Stimulated activated naive B cell treated with anti-CD40 and anti-IgM and Interleukin-4, amounts not matched to agents 10 μg/mL and 1 μg/mL and 100 μg/mL, for 72 hours (primary cell): ENCODE measurements around the gene JPH2.

Source experiments
- ATAC-seq, 2 donors: fragments of 150-1000 bp; cut with Tn5 transposase; replicated peaks; 2 replicates each; pipeline ENCODE4 v1.10.0; 2021; ENCODE audit warnings: moderate library complexity in 1 of 2
- DNase-seq: peaks from one replicate; pipeline ENCODE4 v3.0.0; 2021
- H3K27ac Mint-ChIP-seq: one replicate; pipeline ENCODE4 v1.8.0; 2022; ENCODE audit warnings: mild to moderate bottlenecking, mixed read lengths
- H3K27me3 Mint-ChIP-seq, 2 donors: one replicate each; pipeline ENCODE4 v1.8.0; 2022; ENCODE audit warnings: mixed read lengths in 2 of 2
- H3K36me3 Mint-ChIP-seq, 2 donors: one replicate each; pipeline ENCODE4 v1.8.0; 2022; ENCODE audit warnings: mixed read lengths in 2 of 2, mild to moderate bottlenecking in 1 of 2
- H3K4me1 Mint-ChIP-seq, 2 donors: one replicate each; pipeline ENCODE4 v1.8.0; 2022; ENCODE audit warnings: mixed read lengths in 2 of 2, mild to moderate bottlenecking in 1 of 2
- H3K4me3 Mint-ChIP-seq, 2 donors: one replicate each; pipeline ENCODE4 v1.8.0; 2022; ENCODE audit warnings: mild to moderate bottlenecking in 2 of 2, mixed read lengths in 2 of 2, moderate library complexity in 1 of 2
- H3K9me3 Mint-ChIP-seq, 2 donors: one replicate each; pipeline ENCODE4 v1.8.0; 2022; ENCODE audit warnings: mixed read lengths in 2 of 2, mild to moderate bottlenecking in 1 of 2

Gene JPH2

DNA sequence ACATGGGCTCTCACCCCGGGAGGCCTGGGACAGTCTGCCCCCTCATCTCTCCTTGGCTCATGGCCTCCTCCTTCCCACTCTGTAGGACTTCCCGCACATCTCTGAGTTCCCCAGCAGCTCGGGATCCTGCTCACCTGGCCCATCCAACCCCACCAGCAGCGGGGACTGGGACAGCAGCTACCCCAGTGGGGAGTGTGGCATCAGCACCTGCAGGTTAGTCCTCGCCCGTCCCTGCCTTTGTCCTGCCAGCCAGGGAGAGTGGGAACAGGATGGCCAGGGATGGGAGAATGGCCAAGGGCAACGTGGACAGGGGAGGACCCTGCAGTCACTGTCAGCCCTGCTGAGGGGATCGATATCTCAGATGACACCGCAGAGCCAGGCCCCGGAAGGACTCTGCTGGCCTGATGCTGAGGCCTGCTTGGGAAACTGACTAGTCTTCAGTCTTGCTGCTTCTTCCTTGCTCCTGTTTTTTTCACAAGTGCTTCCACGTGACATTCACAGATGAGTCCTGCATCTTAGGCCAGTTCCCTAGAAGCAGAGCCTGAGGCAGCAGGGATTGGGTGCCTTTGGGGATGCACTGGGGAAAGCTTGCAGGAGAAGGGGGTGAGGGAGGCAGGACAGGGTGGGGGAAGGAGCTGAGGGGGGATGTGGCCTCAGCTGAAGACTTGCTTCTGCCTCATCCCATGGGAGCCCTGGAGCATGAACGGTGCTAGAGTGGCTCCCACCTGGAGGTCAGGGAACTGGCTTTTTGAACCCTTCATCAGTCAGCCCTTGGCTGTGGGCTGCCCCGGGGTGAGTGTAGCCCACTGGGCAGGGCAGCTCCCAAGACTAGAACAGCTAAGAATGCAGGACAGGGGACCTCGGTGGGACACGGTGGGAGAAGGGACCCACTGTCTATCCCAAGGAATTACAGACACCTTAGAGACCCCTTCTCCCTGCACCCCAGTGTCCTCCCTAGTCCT, 120.1 kb downstream of the JPH2 start:
- H3K4me1 Mint-ChIP-seq, result peaks cover 20 to 38% of the 10 kb centered on the region in 2 donors

DNA sequence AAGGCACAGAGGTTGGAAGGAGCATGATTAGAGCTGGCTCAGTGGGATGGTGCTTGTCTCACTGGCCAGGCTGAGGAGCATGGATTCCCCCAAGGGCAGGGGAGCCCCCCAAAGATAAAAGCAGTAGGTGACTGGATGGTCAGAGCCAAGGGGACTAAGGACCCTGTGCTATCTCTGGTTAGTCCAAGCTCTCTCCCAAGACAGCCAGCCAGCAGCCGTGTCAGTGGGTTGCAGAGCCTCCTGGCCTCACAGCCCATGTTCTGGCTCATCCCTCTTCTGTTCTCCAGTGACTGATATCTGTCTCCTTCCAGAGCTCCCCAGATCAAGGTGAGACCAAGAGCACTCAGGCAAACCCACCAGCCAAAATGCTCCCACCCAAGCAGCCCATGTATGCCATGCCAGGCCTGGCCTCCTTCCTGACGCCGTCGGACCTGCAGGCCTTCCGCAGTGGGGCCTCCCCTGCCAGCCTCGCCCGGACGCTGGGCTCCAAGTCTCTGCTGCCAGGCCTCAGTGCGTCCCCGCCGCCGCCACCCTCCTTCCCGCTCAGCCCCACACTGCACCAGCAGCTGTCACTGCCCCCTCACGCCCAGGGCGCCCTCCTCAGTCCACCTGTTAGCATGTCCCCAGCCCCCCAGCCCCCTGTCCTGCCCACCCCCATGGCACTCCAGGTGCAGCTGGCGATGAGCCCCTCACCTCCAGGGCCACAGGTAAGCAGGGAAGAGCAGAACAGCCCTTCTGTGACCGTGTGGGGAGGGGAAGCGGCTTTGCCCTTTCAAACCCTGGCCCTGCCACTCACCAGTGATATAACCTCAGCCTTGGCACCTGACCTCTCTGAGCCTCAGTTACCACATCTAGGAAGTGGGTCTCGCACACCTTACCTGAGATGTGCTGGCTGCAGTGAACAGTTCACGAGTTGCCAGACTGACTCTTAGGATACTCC, 121.3 kb downstream of the JPH2 start:
- peaks cover 24 to 39% of the 10 kb centered on the region in 2 donors for H3K27me3 Mint-ChIP-seq
- ATAC-seq, result no peak
- H3K4me1 Mint-ChIP-seq, result peaks cover 20 to 39% of the 10 kb centered on the region in 2 donors
- no peak overlapping the region for H3K4me3 Mint-ChIP-seq
- no peak overlapping the region for H3K27ac Mint-ChIP-seq
- no peaks in the 10 kb centered on the region for H3K36me3 Mint-ChIP-seq
- DNase-seq, result no peak
- H3K9me3 Mint-ChIP-seq, result peaks cover 0 to 7% of the 10 kb centered on the region in 2 donors

More for the DNA sequence above, 120.1 kb downstream of the JPH2 start:
- DNase-seq, result no peak
- no peak for ATAC-seq
- Mint-ChIP-seq H3K36me3 (peaks cover 0 to 3% of the 10 kb centered on the region in 2 donors), H3K27ac (peak overlapping the region; percentile 75), H3K9me3 (peaks cover 0 to under 1% of the 10 kb centered on the region in 2 donors), H3K27me3 (peaks cover 25 to 44% of the 10 kb centered on the region in 2 donors), H3K4me3 (peak overlapping the region in 1 of 2 donors; percentile 19)

DNA sequence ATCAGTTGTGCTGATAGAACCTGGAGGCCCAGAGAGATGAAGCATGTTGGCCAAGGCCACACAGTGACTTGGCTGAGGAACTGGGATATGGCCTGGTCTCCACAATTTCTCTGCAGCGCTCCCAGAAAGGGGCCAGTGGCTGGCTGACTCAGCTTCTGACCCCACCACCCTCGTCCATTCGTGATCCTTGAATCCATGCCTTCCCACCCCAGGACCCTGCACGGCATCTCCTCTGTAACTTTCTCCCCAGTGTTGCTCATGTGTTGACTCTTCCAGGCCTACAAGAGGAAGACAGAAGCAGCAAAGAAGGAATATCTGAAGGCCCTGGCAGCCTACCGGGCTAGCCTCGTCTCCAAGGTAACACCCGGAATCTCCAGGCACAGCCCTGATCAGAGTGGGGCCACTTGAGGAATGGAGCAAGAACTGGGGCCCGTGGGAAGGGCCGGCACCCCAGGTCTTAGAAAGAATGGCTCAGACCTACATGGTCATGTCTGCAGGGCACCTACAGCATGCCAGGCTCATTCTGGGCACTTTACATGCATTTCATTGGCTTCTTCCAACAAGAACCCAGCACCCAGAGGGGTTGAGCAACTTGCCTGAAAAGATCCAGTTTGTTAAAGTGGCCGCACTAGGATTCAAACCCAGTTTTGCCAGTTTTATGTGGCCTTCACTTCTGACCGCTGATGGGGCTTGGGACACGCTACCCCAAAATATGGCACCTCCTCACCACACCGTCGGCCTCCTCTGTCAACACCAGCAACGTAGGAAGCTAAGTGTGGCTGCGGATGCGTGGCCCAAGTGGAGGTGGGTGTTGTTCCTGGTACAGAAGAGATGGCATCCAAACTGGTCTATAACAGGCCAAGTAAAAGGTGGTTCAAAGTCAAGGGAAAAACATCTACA, 122.2 kb downstream of the JPH2 start:
- Mint-ChIP-seq H3K9me3 (peaks cover 0 to 7% of the 10 kb centered on the region in 2 donors), H3K36me3 (no peaks in the 10 kb centered on the region), H3K27me3 (peaks cover 25 to 39% of the 10 kb centered on the region in 2 donors), H3K27ac (no peak overlapping the region), H3K4me1 (peaks cover 14 to 33% of the 10 kb centered on the region in 2 donors), H3K4me3 (no peak overlapping the region)
- no peak for DNase-seq
- ATAC-seq, result no peak
